HCT116 (cell line): ENCODE measurements around the gene ZBTB6. TPM values are rescaled to one million over a fixed set of nuclear protein-coding genes. Genes with fewer than 3 reads are reported as not detected.

Source experiments
- ATAC-seq: fragments of 200-7000 bp; cut with Tn5 transposase; 2 replicates; pipeline ENCODE4 v1.9.1; 2020; ENCODE audit warnings: mild to moderate bottlenecking, moderate library complexity
- BruUV-seq: library from RNA; stranded (reverse); fragments of 400-500 nt; replicated peaks from 2 replicates; lab custom pipeline; 2021; lab: Mats Ljungman, UMichigan
- CTCF ChIA-PET: fragments of 300-600 bp; sonication (Branson Sonifier 250); formaldehyde crosslinking; loops from one replicate; lab custom pipeline; 2021; ENCODE audit warnings: antibody characterized with exemption; lab: Charles Lee
- POLR2A ChIA-PET: fragments of 300-600, 350-600 bp; sonication (Branson Sonifier 250); formaldehyde crosslinking; loops from one replicate; lab custom pipeline; 2021; ENCODE audit warnings: antibody characterized with exemption; lab: Charles Lee
- RAD21 ChIA-PET, 2 experiments: fragments of 300-600 bp; sonication (Branson Sonifier 250); formaldehyde crosslinking; loops; one replicate each; lab custom pipeline; 2023; ENCODE audit warnings: low total read pairs in 2 of 2; ENCODE audit not compliant: uncharacterized antibody in 2 of 2, unreplicated experiment in 2 of 2, low non-redundant PET in 1 of 2; lab: Charles Lee
- DNase-seq: peaks from one replicate; pipeline ENCODE4 v3.0.0-alpha.2; 2010; ENCODE audit warnings: low read depth, low spot score
- H2AFZ ChIP-seq: fragments of 200-600 bp; shearing (Covaris generic), sonication (generic); 2 replicates; pipeline ENCODE4 v1.6.1; 2017; ENCODE audit warnings: low read depth, mixed run types, mixed read lengths, antibody characterized with exemption, low read length; ENCODE audit not compliant: poor library complexity, severe bottlenecking
- H3K27ac ChIP-seq: 2 replicates; pipeline ENCODE4 v1.5.1; 2012; ENCODE audit warnings: low read depth, low read length
- H3K27me3 ChIP-seq: fragments of 200-600 bp; sonication (generic); 2 replicates; pipeline ENCODE4 v1.6.1; 2016; ENCODE audit warnings: mixed run types, low read length, mixed read lengths; ENCODE audit not compliant: insufficient read depth
- H3K36me3 ChIP-seq, 2 experiments: fragments of 200-500 bp in 1 of 2; fragments of 200-600 bp in 1 of 2; sonication (Bioruptor generic) in 1 of 2; sonication (generic) in 1 of 2; 2 replicates each; pipeline versions ENCODE4 v1.5.1 to v1.6.1; 2014 to 2016; ENCODE audit warnings: low read length in 2 of 2, inconsistent platforms in 1 of 2, mixed read lengths in 1 of 2, mixed run types in 1 of 2; ENCODE audit not compliant: insufficient read depth in 2 of 2, control insufficient read depth in 1 of 2
- H3K4me1 ChIP-seq, 2 experiments: fragments of 200-600 bp in 1 of 2; sonication (generic) in 1 of 2; 2 replicates each; pipeline versions ENCODE4 v1.5.1 to v1.6.1; 2012 to 2017; ENCODE audit warnings: low read length in 2 of 2, inconsistent platforms in 1 of 2, mild to moderate bottlenecking in 1 of 2, mixed read lengths in 1 of 2, mixed run types in 1 of 2, moderate library complexity in 1 of 2; ENCODE audit not compliant: insufficient read depth in 2 of 2, control insufficient read depth in 1 of 2
- H3K4me2 ChIP-seq: fragments of 200-600 bp; sonication (generic); 2 replicates; pipeline ENCODE4 v1.6.1; 2017; ENCODE audit warnings: mixed run types, low read length, mixed read lengths
- H3K4me3 ChIP-seq, 2 experiments: fragments of 200-600 bp in 1 of 2; sonication (generic) in 1 of 2; replicated peaks in 1 of 2; 2 replicates each; pipeline ENCODE4 v1.5.1; 2011 to 2016; ENCODE audit warnings: low read length in 2 of 2, control low read depth in 1 of 2, low read depth in 1 of 2, mild to moderate bottlenecking in 1 of 2, mixed read lengths in 1 of 2, mixed run types in 1 of 2
- H3K79me2 ChIP-seq: fragments of 200-600 bp; sonication (generic); 2 replicates; pipeline ENCODE4 v1.6.1; 2017; ENCODE audit warnings: mild to moderate bottlenecking, mixed run types, low read length, moderate library complexity, mixed read lengths; ENCODE audit not compliant: insufficient read depth
- H3K9ac ChIP-seq: fragments of 200-600 bp; sonication (generic); 2 replicates; pipeline ENCODE4 v1.6.1; 2016; ENCODE audit warnings: low read length, mixed read lengths
- H3K9me2 ChIP-seq: fragments of 200-600 bp; sonication (generic), shearing (Covaris generic); 2 replicates; pipeline ENCODE4 v1.6.1; 2017; ENCODE audit warnings: mixed run types, mild to moderate bottlenecking, moderate library complexity; ENCODE audit not compliant: insufficient read depth
- H3K9me3 ChIP-seq, 2 experiments: fragments of 200-500 bp in 1 of 2; fragments of 200-600 bp in 1 of 2; sonication (Bioruptor generic) in 1 of 2; sonication (generic) in 1 of 2; 2 replicates each; pipeline ENCODE4 v1.6.1; 2014 to 2017; ENCODE audit warnings: low read length in 2 of 2, mixed read lengths in 2 of 2, inconsistent platforms in 1 of 2, low read depth in 1 of 2, mild to moderate bottlenecking in 1 of 2, mixed run types in 1 of 2, moderate library complexity in 1 of 2; ENCODE audit not compliant: control insufficient read depth in 1 of 2, insufficient read depth in 1 of 2
- H4K20me1 ChIP-seq: fragments of 200-600 bp; sonication (generic), shearing (Covaris generic); 2 replicates; pipeline ENCODE4 v1.6.1; 2017; ENCODE audit warnings: mixed run types, mild to moderate bottlenecking, moderate library complexity; ENCODE audit not compliant: insufficient read depth
- CBX3 ChIP-seq: IDR thresholded peaks from 2 replicates; pipeline ENCODE4 v1.6.1; 2012; ENCODE audit warnings: low read depth
- ELF1 ChIP-seq: IDR thresholded peaks from 2 replicates; pipeline ENCODE4 v1.6.1; 2012; ENCODE audit warnings: low read depth, borderline replicate concordance
- EZH2 ChIP-seq: fragments of 200-600 bp; sonication (generic); IDR thresholded peaks from 2 replicates; pipeline ENCODE4 v1.6.1; 2017; ENCODE audit warnings: antibody characterized with exemption, mixed run types
- FOSL1 ChIP-seq: IDR thresholded peaks from 2 replicates; pipeline ENCODE4 v1.6.1; 2012; ENCODE audit warnings: low read depth
- SRF ChIP-seq: IDR thresholded peaks from 2 replicates; pipeline ENCODE4 v1.6.1; 2012; ENCODE audit warnings: low read depth
- ZBTB33 ChIP-seq: IDR thresholded peaks from 2 replicates; pipeline ENCODE4 v1.6.1; 2011; ENCODE audit warnings: mild to moderate bottlenecking, low read length, moderate library complexity; ENCODE audit not compliant: insufficient replicate concordance; ENCODE audit errors: extremely low read depth
- intact Hi-C: fragments of 100-400 bp; cut with micrococcal nuclease; formaldehyde crosslinking; loops from 2 replicates; pipeline ENCODE4 v1.10.0; 2022
- total RNA-seq: library from RNA; stranded (reverse); gene quantifications from one replicate; pipeline ENCODE4 v1.2.1, GENCODE V29; 2021; ENCODE audit not compliant: unreplicated experiment

Gene ZBTB6
- total RNA-seq, 1 experiment from 2014 or later = 12.3 TPM

GRCh38 chr9:122940749-122941581, 27.8 kb upstream of the ZBTB6 start, which contains the start of gene RABGAP1 (continued):
- peak; percentile 42 for TF ChIP-seq ZBTB33
- TF ChIP-seq ELF1 = no peak

- H3K9ac ChIP-seq = no peak overlapping the region
- no peaks in the 10 kb centered on the region for H3K9me2 ChIP-seq
- H3K9me3 ChIP-seq = no peaks in the 10 kb centered on the region
- intact Hi-C loops = loop anchor here (2.0 kb wide), 1 partner anchor 28 kb away; the partner anchor contains the start of gene ZBTB6
- RAD21 ChIA-PET = interaction anchor here (0.6 to 1.2 kb wide), 2 partner anchors 9 to 117 kb away, joined by 3 to 4 read pairs; partner anchors contain the start of gene ZBTB26 (in 1 of the 2)
- peak overlapping the region; percentile 34 to 83 for H3K4me3 ChIP-seq
- H3K4me1 ChIP-seq = peaks cover 7 to 23% of the 10 kb centered on the region in 2 experiments; a peak in 3 of 4 replicates
- peaks cover 65% of the 10 kb centered on the region for H3K79me2 ChIP-seq
- peak; percentile 98; the same call in 1 of the 2 replicates for TF ChIP-seq CBX3
- no peak for TF ChIP-seq EZH2
- TF ChIP-seq ZBTB33 = no peak
- TF ChIP-seq SRF = no peak
- no peak for TF ChIP-seq FOSL1
- BruUV-seq = no TSS peak
- CTCF ChIA-PET = interaction anchor here (1.0 to 1.1 kb wide), 2 partner anchors 9 to 27 kb away, joined by 4 to 5 read pairs; partner anchors contain the start of genes ZBTB26 and ZBTB6
- ATAC-seq (no peak), DNase-seq (no peak)
- POLR2A ChIA-PET = interaction anchor here (0.7 to 1.7 kb wide), 6 partner anchors 9 to 153 kb away, joined by 3 to 25 read pairs (median 5); partner anchors contain the start of genes RC3H2, ZBTB26 and ZBTB6
- H4K20me1 ChIP-seq = no peaks in the 10 kb centered on the region
- no peak overlapping the region for H2AFZ ChIP-seq
- H3K36me3 ChIP-seq = peaks cover 4 to 10% of the 10 kb centered on the region in 2 experiments; a peak in 2 of 4 replicates
- H3K4me2 ChIP-seq = peak overlapping the region; percentile 69
- H3K27me3 ChIP-seq = no peaks in the 10 kb centered on the region
- H3K27ac ChIP-seq = peak overlapping the region; percentile 33
These were observed 27.3 kb upstream of the ZBTB6 start for GRCh38 chr9:122940454-122940748.
